Muscle of leg (tissue), 16 donors: ENCODE data around the gene CST7. TPM values are rescaled to one million over a fixed set of nuclear protein-coding genes. Genes with fewer than 3 reads are reported as not detected.
A peak's percentile ranks its signal among the peaks of the same experiment; 100 is the strongest.

Experiments
- DNase-seq: peaks from one replicate; pipeline ENCODE4 v3.0.0; 2013
- H3K27ac ChIP-seq: one replicate; pipeline ENCODE4 v1.5.1; 2013; ENCODE audit warnings: mild to moderate bottlenecking, low read length, control low read depth
- H3K27me3 ChIP-seq: one replicate; pipeline ENCODE4 v1.6.1; 2013; ENCODE audit warnings: low read length; ENCODE audit not compliant: control insufficient read depth, insufficient read depth
- H3K36me3 ChIP-seq: one replicate; pipeline ENCODE4 v1.6.1; 2013; ENCODE audit warnings: low read length; ENCODE audit not compliant: control insufficient read depth, insufficient read depth
- H3K4me1 ChIP-seq: one replicate; pipeline ENCODE4 v1.6.1; 2013; ENCODE audit warnings: low read length; ENCODE audit not compliant: control insufficient read depth, insufficient read depth
- H3K4me3 ChIP-seq: one replicate; pipeline ENCODE4 v1.5.1; 2013; ENCODE audit warnings: low read length, control low read depth
- H3K9me3 ChIP-seq: replicated peaks from 2 replicates; pipeline ENCODE4 v1.6.1; 2013; ENCODE audit warnings: low read depth, low read length; ENCODE audit not compliant: control insufficient read depth
- WGBS: methylation state at CpG from one replicate; pipeline ENCODE4 v1.1.5; 2013; ENCODE audit warnings: missing lambda C conversion rate; ENCODE audit not compliant: insufficient coverage; 5-methylcytosine and 5-hydroxymethylcytosine counted together
- long read RNA-seq, 11 donors: transcript quantifications; one replicate each; lab custom pipeline, GENCODE V29; 2026
- polyA plus RNA-seq, 8 donors: library from polyadenylated mRNA; unstranded; fragments of 120-200 nt; gene quantifications; one replicate each; pipeline versions ENCODE4 v1.2.1 to v1.2.3, GENCODE V29; 2013; ENCODE audit warnings: inconsistent platforms in 1 of 8, low replicate concordance in 1 of 8; ENCODE audit not compliant: insufficient read length in 8 of 8, insufficient read depth in 1 of 8
- total RNA-seq: library from RNA; stranded (reverse); fragments of 120-200 nt; gene quantifications from one replicate; pipeline ENCODE4 v1.2.4, GENCODE V29; 2013

CST7 gene, protein sequence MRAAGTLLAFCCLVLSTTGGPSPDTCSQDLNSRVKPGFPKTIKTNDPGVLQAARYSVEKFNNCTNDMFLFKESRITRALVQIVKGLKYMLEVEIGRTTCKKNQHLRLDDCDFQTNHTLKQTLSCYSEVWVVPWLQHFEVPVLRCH
- total RNA-seq (0.35 TPM), polyA plus RNA-seq (1 to 10 TPM in 3 of 8 donors, under 1 TPM in 5; 0.11 to 1.1 (median 0.71) TPM)
- long read RNA-seq, donor 1, partial matches to known transcripts: 0 of 13 reads
- long read RNA-seq, donor 1, other reads (novel, unspliced or antisense): 12 of 13 reads
- long read RNA-seq, donor 2: 0 reads
- long read RNA-seq, donor 3, partial matches to known transcripts: 0 of 27 reads
- long read RNA-seq, donor 3, other reads (novel, unspliced or antisense): 26 of 27 reads
- long read RNA-seq, donor 4: 0 reads
- long read RNA-seq, donor 5: 0 reads
- long read RNA-seq, donor 6: 0 reads
- long read RNA-seq, donor 7, partial matches to known transcripts: 15 of 35 reads
- long read RNA-seq, donor 7, other reads (novel, unspliced or antisense): 20 of 35 reads
- long read RNA-seq, donor 8, partial matches to known transcripts: 0 of 2 reads
- long read RNA-seq, donor 8, other reads (novel, unspliced or antisense): 0 of 2 reads
- long read RNA-seq, donor 9, partial matches to known transcripts: 0 of 1 reads
- long read RNA-seq, donor 9, other reads (novel, unspliced or antisense): 0 of 1 reads
- long read RNA-seq, donor 10: 0 reads
- long read RNA-seq, donor 11: 0 reads

DNA sequence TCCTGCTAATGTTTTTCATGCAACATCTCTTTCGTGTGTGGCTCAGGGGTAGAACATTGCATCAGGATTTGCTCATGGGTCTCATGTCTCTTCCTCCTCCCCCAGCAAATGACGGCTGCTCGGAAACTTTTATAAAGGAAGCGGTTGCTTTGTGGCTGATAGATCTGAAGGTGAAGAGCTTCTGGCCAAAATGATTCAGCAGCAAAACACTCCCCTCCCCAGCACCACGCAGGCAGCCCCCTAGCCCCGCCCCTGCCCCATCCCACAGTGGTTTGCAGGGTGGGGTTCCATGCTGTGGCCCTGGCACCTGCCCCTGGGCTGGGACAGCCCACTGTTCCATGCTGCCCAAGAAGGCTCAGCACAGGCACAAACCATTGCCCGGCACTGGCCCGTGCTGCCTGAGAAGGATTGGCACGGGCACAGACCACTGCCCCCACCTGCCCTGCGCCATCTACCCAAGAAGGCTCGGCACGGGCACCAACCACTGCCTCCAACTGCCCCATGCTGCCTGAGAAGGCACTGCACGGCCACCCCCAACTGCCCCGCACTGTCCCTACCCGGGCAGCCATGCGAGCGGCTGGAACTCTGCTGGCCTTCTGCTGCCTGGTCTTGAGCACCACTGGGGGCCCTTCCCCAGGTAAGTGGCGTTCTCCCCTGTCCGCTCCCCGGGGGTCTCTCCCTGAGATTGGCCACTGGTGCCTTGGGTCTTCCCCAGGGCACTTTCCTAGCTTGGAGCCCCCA is at the start of gene CST7:
Gene CST7 (plus strand): TSS at position 331 of the 741 bp plus-strand sequence. CDS start 237 bp downstream, at position 568.
- peaks cover 4% of the 10 kb centered on the region for H3K4me1 ChIP-seq
- peaks cover 2% of the 10 kb centered on the region for H3K9me3 ChIP-seq
- H3K4me3 ChIP-seq: peak within 1 kb of the TSS; percentile 10
- no peak within 1 kb of the TSS for H3K27ac ChIP-seq
- peak; percentile 52 for DNase-seq
- peaks cover 2% of the 10 kb centered on the region for H3K36me3 ChIP-seq
- no peaks in the 10 kb centered on the region for H3K27me3 ChIP-seq
- 85% methylated on average over 13 of the region's 20 CpGs for WGBS

DNA sequence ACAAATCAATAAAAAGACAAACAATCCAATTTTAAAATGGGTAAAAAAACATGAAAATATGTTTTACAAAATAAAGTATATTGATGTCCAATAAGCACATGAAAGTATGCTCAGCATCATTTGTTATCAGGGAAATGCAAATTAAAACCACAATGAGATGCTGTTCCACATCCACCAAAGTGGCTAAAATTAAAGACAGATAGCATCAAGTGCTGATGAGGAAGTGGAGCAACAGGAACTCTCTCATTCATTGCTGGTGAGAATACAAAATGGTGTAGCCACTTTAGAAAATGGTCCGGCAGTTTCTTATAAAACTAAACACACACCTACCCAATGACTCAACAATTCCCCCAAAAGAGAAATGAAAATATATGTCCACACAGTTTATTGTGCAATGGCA is 42.3 kb upstream of the CST7 start:
- Histone ChIP-seq H3K27ac (no peak overlapping the region), H3K36me3 (no peaks in the 10 kb centered on the region), H3K9me3 (peaks cover 3% of the 10 kb centered on the region), H3K4me1 (no peaks in the 10 kb centered on the region), H3K27me3 (no peaks in the 10 kb centered on the region), H3K4me3 (no peak overlapping the region)
- no peak for DNase-seq
- WGBS: no CpG with 5 or more reads among the region's 1 CpG

DNA sequence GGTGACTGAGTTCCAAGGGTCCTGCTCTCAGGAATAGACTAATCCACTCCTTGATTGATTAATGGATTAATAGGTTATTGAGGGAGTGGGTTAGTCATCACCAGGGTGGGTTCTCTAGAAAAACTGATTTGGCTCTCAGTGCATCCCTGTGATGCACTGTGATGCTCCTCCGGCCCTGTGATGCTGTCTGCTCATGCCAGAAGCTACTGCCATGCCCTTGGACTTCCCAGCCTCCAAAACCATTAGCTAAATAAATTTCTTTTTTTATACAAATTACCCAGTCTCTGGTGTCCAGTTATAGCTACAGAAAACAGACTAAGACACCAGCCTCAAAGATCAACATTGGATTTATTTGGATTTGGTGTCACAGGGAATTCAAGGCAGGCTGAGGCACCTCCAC is 40.4 kb upstream of the CST7 start:
- H3K27ac ChIP-seq: no peak overlapping the region
- peaks cover 3% of the 10 kb centered on the region for H3K9me3 ChIP-seq
- WGBS: 90% methylated on average over 1 of the region's 1 CpG
- H3K36me3 ChIP-seq: no peaks in the 10 kb centered on the region
- no peaks in the 10 kb centered on the region for H3K4me1 ChIP-seq
- DNase-seq: no peak
- H3K4me3 ChIP-seq: no peak overlapping the region
- no peaks in the 10 kb centered on the region for H3K27me3 ChIP-seq

DNA sequence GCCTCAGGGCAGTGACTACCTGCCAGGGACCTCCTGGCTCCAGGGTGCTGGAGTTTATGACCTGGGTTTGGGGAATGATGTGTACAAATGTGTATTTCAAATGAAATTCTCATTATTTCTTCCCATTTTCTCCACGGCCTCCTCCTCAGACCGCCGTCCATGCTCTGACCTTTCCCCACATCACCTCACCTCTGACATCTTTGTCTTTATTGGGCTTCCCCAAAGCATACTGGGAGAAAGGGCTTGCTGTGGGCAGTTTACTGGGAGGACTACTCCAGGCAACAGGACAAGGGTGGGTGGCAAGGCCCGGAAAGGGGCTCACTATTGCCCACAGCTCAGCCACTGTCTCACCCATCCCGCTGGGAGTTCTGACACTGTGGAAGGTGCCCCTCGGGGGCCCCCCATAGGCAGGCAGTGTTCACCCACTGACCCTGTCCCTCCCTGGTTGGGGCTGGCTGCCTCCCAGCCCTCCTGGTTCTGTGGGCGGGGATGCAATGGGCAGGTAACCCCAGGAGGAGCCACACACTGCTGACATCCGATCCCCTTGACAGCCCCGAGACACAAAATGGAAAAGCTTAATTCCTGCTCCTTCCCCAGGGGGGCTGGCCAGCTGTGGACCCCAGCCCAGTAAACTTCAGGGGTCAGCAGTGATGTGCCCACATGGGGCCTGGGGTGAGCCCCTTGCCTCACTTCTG is 39.8 kb upstream of the CST7 start:
- no peaks in the 10 kb centered on the region for H3K27me3 ChIP-seq
- 76% methylated on average over 6 of the region's 9 CpGs for WGBS
- H3K27ac ChIP-seq: no peak overlapping the region
- DNase-seq: no peak
- no peaks in the 10 kb centered on the region for H3K4me1 ChIP-seq
- no peak overlapping the region for H3K4me3 ChIP-seq
- peaks cover 3% of the 10 kb centered on the region for H3K9me3 ChIP-seq
- H3K36me3 ChIP-seq: no peaks in the 10 kb centered on the region

DNA sequence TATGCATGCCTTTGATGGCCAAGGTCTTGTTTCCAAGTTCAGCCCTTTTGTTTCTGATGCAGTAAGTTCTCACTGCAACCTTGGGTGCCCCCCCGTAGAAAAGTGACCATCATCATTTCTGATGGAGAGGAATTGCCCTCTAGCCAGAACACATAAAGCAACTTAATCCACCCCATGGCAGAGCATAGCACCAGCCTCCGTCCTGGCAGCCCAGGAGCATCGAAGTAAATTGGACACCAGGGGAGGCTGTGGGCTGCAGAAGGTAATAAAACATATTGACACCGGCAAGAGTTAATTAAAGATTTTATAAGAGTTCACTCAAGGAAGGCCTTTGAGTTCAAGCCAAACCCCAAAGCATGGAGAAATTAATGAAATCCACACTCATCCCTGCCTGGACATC is 39.2 kb upstream of the CST7 start:
- H3K9me3 ChIP-seq: peaks cover 3% of the 10 kb centered on the region
- no peaks in the 10 kb centered on the region for H3K4me1 ChIP-seq
- whole genome bisulfite sequencing: no CpG with 5 or more reads among the region's 4 CpGs
- H3K4me3 ChIP-seq: no peak overlapping the region
- no peak for DNase-seq
- H3K27me3 ChIP-seq: no peaks in the 10 kb centered on the region
- no peaks in the 10 kb centered on the region for H3K36me3 ChIP-seq
- H3K27ac ChIP-seq: no peak overlapping the region

DNA sequence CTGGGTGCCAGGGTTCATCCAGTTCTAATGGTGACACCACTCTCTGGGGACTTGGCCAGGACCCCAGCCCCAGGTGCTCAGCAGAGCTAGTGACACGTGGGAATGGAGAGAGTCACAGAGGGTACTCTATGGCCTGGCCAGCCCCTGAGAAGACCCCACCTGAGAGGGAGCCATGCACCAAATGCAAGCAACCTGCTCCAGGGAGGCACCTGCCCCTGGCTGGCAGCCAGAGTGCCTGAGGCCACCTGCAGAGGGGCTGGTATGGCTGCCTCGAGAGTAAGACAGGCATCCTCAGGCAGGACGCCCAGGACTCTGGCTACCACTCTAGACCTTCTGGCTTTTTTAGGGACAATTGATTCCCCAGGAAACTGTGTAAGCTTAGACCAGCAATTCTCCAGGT is 38.6 kb upstream of the CST7 start:
- H3K27ac ChIP-seq: no peak overlapping the region
- H3K4me3 ChIP-seq: no peak overlapping the region
- H3K9me3 ChIP-seq: peaks cover 3% of the 10 kb centered on the region
- H3K27me3 ChIP-seq: no peaks in the 10 kb centered on the region
- no peaks in the 10 kb centered on the region for H3K4me1 ChIP-seq
- no peak for DNase-seq
- H3K36me3 ChIP-seq: no peaks in the 10 kb centered on the region
- WGBS: 49% methylated on average over 3 of the region's 3 CpGs

DNA sequence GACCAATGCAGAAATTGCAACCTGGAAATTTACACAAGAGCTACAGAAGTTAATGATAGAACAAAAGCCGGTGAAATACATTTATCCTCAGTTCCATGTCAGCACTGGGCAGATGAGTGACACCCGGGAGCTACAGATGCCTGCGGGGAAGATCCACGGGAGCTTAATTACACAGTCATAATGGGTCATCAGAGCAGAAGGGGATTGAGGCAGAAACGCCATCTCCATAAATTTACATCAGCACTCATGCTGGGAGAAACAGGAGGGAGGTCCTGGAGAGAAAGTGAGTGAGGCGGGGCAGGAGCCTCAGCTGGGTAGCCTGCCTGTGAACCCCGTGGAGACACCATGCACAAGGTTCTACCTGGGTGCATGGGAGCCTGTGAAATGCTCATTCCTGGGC is 37.6 kb upstream of the CST7 start:
- peaks cover 3% of the 10 kb centered on the region for H3K9me3 ChIP-seq
- H3K36me3 ChIP-seq: no peaks in the 10 kb centered on the region
- DNase-seq: no peak
- 40% methylated on average over 1 of the region's 7 CpGs for WGBS
- no peaks in the 10 kb centered on the region for H3K4me1 ChIP-seq
- H3K27ac ChIP-seq: no peak overlapping the region
- H3K4me3 ChIP-seq: no peak overlapping the region
- no peaks in the 10 kb centered on the region for H3K27me3 ChIP-seq

DNA sequence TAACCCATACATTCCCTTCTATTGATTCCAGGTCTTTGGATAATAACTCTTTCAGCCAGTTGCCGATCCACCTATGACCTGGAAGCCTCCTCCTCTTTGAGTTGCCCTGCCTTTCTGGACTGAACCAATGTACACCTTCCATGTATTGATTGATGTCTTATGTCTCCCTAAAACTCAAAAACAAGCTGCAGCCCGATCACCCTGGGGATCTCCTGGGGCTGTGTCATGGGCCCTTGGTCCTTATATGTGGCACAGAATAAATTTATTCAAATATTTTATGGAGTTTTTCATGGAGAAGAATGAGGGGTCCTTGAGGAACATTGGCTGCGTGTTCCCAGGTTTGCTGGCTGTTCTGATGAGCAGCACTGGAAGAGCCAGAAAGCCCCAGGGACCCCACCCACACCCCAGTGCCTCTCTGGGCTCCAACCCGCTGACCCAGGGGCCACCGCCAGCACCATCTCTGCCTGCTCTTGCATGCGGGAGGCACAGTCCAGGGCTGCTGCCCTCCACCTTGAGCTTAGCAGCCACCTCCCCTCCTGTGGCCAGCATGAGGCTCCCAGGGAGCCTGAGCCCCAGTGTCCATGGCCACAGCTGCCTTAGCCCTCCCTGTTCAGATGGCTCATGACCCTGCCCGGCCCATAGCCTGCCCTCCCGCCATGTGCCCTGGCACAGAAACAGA is 36.5 kb upstream of the CST7 start:
- Histone ChIP-seq H3K4me1 (no peaks in the 10 kb centered on the region), H3K9me3 (peaks cover 3% of the 10 kb centered on the region), H3K27ac (no peak overlapping the region), H3K4me3 (no peak overlapping the region), H3K27me3 (no peaks in the 10 kb centered on the region), H3K36me3 (no peaks in the 10 kb centered on the region)
- no peak for DNase-seq
- WGBS: 90% methylated on average over 4 of the region's 8 CpGs

DNA sequence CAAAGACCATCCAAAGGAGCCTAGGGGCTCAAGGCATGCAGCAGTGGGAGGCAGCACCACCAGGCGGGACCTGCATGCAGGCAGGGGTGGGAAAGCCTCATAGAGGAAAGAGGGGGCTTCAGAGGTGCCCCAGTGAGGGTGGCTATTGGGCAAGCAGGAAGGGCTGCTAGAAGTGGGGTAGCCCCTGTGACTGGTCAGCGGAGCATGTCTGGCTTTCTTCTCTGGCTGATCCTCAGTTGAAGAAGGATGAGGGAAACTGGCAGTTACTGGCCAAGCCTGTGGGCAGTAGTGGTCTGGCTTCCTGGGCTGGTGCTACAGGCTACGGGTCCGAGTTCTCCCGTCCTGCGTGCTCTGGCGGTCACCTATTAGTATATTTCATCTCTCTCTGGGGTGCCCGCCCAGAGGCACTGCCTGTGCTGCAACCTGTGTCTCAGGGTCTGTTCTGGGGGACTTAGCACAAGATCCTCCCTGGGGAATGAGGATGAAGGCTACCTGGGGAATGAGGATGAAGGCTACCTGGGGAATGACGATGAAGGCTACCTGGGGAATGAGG is 35.9 kb upstream of the CST7 start:
- H3K36me3 ChIP-seq: no peaks in the 10 kb centered on the region
- H3K9me3 ChIP-seq: peaks cover 3% of the 10 kb centered on the region
- DNase-seq: no peak
- WGBS: 78% methylated on average over 3 of the region's 9 CpGs
- peaks cover 3% of the 10 kb centered on the region for H3K4me1 ChIP-seq
- H3K27ac ChIP-seq: no peak overlapping the region
- H3K27me3 ChIP-seq: no peaks in the 10 kb centered on the region
- no peak overlapping the region for H3K4me3 ChIP-seq
